ENCODE results near the gene DNAH8. TPM values are rescaled to one million over a fixed set of nuclear protein-coding genes. Genes with fewer than 3 reads are reported as not detected.

DNAH8 gene
- total and polyA plus RNA-seq, 2 donors from 2014 or later, result 0.50 TPM; not detected in 1

- Histone ChIP-seq H3K27ac (ENCODE audit: low read depth in 2 of 2, low read length in 2 of 2) (no peak overlapping the region), H3K4me3 (ENCODE audit: low read length in 3 of 3) (no peak overlapping the region), H3K36me3 (ENCODE audit: control insufficient read depth in 2 of 3, insufficient read depth in 3 of 3, low read length in 3 of 3) (no peaks in the 10 kb centered on the region), H3K4me1 (ENCODE audit: control insufficient read depth in 2 of 3, insufficient read depth in 2 of 3, low read depth in 1 of 3, low read length in 3 of 3) (no peaks in the 10 kb centered on the region), H3K9me3 (ENCODE audit: control insufficient read depth in 2 of 3, insufficient read depth in 1 of 3, low read length in 3 of 3) (no peaks in the 10 kb centered on the region), H3K9ac (ENCODE audit: low read length in 3 of 3) (no peak overlapping the region), H3K27me3 (ENCODE audit: control insufficient read depth, insufficient read depth, low read length) (no peaks in the 10 kb centered on the region)
- intact Hi-C loops (cut with DNase I), result no loop called here
- FAIRE-seq, result no peak
- peak in 1 of 5 donors; percentile 36 for DNase-seq
- no peak for TF ChIP-seq CTCF (IDR thresholded peaks at IDR 0.05; ENCODE audit: borderline replicate concordance, extremely low read depth, insufficient read depth)
Observed at GRCh38 chr6:38708496-38708895, 6.6 kb upstream of the DNAH8 start.

- no peak overlapping the region for H3K9ac ChIP-seq (ENCODE audit: low read length in 3 of 3)
- DNase-seq, result no peak
- no peak for TF ChIP-seq CTCF (IDR thresholded peaks at IDR 0.05; ENCODE audit: borderline replicate concordance, extremely low read depth, insufficient read depth)
- no peak overlapping the region for H3K4me3 ChIP-seq (ENCODE audit: low read length in 3 of 3)
- H3K27ac ChIP-seq (ENCODE audit: low read depth in 2 of 2, low read length in 2 of 2), result no peak overlapping the region
- H3K27me3 ChIP-seq (ENCODE audit: control insufficient read depth, insufficient read depth, low read length), result peaks cover 10% of the 10 kb centered on the region
- no peaks in the 10 kb centered on the region for H3K4me1 ChIP-seq (ENCODE audit: control insufficient read depth in 2 of 3, insufficient read depth in 2 of 3, low read depth in 1 of 3, low read length in 3 of 3)
- no peak for FAIRE-seq
- H3K36me3 ChIP-seq (ENCODE audit: control insufficient read depth in 2 of 3, insufficient read depth in 3 of 3, low read length in 3 of 3), result no peaks in the 10 kb centered on the region
- intact Hi-C loops (cut with DNase I), result no loop called here
- no peaks in the 10 kb centered on the region for H3K9me3 ChIP-seq (ENCODE audit: control insufficient read depth in 2 of 3, insufficient read depth in 1 of 3, low read length in 3 of 3)
Observed at GRCh38 chr6:38713812-38714211, 1.3 kb upstream of the DNAH8 start.

GRCh38 chr6:38714239-38715015, 684 bp upstream of the DNAH8 start:
- FAIRE-seq, result no peak
- DNase-seq, result peak in 1 of 5 donors; percentile 17
- Histone ChIP-seq H3K27me3 (ENCODE audit: control insufficient read depth, insufficient read depth, low read length) (peaks cover 10% of the 10 kb centered on the region), H3K4me3 (ENCODE audit: low read length in 3 of 3) (peak overlapping the region in 1 of 3 donors; percentile 11), H3K27ac (ENCODE audit: low read depth in 2 of 2, low read length in 2 of 2) (no peak overlapping the region), H3K36me3 (ENCODE audit: control insufficient read depth in 2 of 3, insufficient read depth in 3 of 3, low read length in 3 of 3) (no peaks in the 10 kb centered on the region), H3K9ac (ENCODE audit: low read length in 3 of 3) (no peak overlapping the region), H3K9me3 (ENCODE audit: control insufficient read depth in 2 of 3, insufficient read depth in 1 of 3, low read length in 3 of 3) (no peaks in the 10 kb centered on the region), H3K4me1 (ENCODE audit: control insufficient read depth in 2 of 3, insufficient read depth in 2 of 3, low read depth in 1 of 3, low read length in 3 of 3) (no peaks in the 10 kb centered on the region)
- no peak for TF ChIP-seq CTCF (IDR thresholded peaks at IDR 0.05; ENCODE audit: borderline replicate concordance, extremely low read depth, insufficient read depth)
- intact Hi-C loops (cut with DNase I), result no loop called here

All from kidney (tissue), 14 donors.